NOMO-1 (cell line): Measurements from ENCODE around the gene ENKUR.
A peak's percentile ranks its signal among the peaks of the same experiment; 100 is the strongest.
"Not testable (repeated sequence)": the region's sequence is repeated elsewhere in the genome, so short reads cannot be mapped to it uniquely, and the experiment has no call there.

ENCODE experiments used
- DNase-seq, 2 experiments: peaks; one replicate each; lab custom pipeline; 2025; ENCODE audit not compliant: unreplicated experiment in 2 of 2; lab: John Stamatoyannopoulos, UW

Gene ENKUR

DNA sequence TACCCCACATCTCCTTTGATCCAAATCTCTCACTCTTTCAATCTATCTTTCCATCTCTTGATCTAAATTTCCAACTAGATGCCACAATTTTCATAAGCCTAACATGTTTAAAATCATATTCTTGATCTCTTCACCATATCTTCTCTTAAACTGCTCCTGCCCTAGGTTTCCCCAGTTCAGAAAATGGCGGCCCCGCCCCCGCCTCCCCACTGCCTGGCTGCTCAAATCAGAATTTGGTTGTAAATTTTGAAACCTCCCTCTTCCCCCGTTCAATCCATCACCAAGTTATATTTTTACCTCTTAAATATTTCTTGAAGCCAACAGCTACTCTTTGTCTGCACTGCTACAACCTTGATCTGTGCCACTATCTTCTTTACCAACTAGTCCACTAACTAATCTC, 36.3 kb downstream of the ENKUR start:
- no peak for DNase-seq

DNA sequence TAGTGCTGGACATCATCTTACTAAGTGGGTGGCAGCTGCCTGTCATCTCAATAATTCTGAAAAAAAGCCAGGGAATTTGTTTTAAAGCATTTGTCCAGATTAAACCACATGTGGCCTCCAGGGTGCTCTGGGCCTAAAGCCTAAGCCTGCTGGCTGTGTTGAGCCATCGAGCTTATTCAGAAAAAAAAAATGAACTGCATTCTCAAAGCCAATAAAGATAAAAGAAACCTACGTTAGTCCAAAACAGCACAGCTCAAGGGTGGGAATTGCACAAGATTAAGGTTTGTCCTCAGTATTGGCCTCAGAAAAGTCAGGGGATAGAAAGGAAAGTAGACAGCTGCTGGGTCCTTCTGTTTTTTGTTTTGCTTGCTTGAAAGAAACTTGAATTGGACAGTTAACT, 41.0 kb downstream of the ENKUR start:
- no peak for DNase-seq

GRCh38 chr10:24973163-24973562, 42.8 kb downstream of the ENKUR start:
- DNase-seq = no peak

GRCh38 chr10:24971374-24971773, 44.6 kb downstream of the ENKUR start:
- no peak for DNase-seq

DNA sequence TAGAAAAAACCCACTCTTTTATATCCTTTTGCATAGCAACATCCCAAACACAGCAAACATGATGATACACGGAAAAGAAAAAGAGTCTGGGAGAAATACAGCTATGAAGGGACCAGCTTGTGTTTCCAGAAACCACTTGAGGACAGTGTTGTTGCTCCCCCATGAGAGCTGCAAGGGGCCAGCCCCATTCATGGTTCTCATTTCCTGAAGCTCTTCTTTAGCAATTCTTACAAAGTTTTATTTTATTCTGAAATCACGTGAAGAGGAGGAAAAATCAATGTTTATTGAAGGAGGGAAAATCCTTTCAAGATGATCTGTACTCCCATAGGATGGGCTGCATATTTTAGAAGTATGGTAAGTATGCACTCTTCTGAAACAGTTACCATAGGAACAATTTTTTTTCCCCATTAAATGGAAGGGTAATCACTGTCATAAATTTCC, 46.1 kb downstream of the ENKUR start:
- no peak for DNase-seq

DNA sequence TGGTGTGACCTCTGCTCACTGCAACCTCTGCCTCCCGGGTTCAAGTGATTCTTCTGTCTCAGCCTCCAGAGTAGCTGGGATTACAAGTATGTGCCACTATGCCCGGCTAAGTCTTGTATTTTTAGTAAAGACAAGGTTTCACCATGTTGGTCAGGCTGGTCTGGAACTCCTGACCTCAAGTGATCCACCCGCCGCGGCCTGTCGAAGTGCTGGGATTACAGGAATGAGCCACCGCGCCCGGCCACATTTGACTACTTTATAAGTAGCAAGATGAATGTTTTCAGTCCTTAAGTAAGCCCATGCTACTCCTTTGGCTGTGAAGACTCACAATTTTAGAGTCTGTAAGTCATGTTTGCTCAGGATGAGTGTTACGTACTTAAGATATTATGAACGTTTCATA, 47.0 kb downstream of the ENKUR start:
- DNase-seq = not testable (repeated sequence)

DNA sequence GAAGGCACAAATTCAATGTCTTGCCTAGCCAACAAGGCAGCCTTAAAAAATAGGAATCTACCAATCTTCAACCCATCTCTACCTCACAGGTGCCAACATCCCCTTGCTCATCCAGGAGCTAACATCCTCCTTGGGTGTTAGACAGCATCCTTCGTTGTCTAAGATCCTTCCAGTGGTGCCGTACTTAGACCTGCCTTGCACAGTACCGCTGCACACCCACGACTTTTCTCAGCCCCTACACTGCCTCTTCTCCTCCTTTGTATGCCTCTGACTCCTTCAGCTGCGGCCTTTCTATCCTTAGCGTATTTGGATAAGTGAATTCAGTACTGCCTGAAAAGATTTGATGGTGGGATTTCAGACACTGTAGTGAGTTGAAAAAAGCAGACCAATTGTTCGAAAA, 47.6 kb downstream of the ENKUR start:
- no peak for DNase-seq

DNA sequence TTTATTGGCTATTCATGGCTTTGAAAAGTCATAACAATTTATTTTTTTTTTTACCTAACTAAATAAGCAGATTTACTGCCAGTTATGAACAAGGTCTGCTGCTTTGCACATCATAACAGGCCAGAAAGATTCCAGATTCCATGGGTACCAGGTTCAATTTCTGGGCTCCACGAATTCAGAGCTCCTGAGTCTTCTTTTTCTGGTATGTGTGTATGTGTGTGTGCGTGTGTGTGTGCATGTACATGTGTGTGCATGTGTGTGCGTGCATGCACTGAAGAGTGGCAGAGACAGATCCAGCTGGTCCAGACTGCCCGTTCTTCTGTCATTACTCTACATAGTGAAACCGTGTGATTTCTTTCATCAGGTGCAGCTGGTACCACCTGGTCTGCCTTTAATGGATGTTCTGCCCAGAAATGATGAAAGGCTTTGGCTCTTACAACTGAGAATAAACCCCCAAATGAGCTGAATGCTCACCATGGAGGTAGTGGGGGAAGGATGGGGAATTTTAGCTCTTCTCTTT, 48.9 kb downstream of the ENKUR start:
- no peak for DNase-seq

DNA sequence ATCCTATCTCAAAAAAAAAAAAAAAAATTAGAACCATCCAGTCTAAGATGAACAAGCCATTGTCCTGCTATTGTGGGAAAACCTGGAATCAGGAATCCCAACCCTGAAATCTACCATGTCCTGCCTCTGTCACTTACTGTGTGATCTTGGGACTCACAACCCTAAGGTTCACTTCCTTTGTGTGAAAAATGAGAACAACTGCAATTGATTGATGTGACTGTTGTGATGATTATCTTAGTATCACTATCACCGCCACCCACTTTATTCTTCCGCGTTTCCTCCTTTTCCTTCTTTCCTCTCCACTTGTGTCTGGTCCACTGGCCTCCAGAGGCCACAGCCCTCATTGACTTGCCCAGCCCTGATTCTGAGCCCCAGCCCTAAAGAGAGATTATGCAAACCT, 50.9 kb downstream of the ENKUR start:
- DNase-seq = no peak

DNA sequence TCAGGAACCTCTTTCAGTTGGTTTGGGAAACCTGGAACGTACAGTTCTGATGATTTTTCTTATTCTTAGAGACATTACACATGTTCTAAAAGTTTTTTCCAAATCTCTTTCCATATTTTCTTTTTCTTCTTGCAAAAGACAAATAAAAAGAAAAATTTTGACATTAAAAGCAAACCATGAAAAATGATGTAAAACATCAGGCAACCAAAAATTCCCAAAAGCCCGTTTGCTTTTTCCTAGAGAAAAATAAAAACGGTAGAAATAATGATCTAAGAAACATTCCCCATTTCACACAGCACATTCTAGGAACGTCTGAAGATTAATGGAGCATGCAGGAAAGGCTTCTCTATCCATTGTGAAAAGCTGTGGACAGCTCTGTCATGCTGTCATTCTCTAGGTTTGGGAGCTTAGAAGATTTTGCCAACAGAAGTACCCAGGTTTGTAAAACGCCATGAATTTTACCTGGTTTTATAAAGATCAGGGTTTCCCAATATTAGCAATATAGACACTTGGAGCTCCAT, 52.4 kb downstream of the ENKUR start:
- DNase-seq = no peak

DNA sequence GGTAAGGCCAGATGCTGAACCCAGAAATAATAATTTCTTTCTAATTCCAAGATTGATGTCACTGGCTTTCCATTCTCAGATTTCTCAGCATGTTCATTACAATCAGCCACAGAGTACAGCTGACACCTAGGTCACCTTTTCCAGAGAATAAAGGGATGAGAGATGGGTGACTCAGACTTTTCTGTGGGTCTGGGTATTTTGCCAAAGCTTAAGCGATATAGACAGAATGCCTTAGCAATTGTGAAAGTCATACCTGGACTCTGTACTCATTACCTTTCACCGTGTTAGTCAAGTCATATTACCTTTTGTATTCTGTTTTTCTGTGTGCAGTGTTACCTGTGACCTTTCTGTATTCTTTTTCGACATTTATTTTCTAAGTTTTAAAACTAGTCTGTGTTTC, 53.0 kb downstream of the ENKUR start:
- DNase-seq = no peak

DNA sequence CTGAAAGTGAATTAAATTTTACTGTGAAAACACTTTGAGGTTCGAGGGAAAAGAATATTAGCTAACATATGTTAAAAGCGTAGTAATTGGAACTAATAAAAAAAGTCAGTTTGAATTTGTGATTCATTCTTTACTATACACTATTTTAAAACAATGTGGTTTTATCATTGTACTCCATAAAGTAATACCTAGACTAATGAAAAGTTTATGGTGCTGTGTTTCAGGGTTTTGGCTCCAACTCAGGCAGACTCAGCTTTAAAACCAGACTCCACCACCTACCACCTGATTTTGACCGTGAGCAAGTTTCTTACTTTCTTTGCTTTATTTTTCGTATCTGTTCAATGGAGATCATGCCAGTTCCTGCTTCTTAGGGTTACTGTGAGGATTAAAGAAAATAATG, 54.4 kb downstream of the ENKUR start:
- DNase-seq = no peak

DNA sequence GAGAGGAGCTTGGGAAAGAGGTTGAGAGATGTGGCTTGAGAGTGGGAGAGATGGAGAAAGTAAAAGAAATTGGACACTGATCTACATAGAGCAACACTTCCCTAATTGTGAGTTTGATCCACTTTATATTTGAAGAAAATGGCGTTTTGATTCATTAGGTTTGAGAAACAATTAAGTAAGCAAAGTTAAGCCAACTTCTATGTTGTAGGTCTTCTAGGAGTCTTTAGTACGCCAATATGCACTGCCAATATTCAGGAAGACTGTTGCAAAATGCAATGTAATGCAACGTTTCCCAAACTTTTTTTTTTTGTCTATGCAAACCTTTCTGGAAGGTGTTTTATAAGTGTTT, 56.6 kb downstream of the ENKUR start:
- DNase-seq = no peak

GRCh38 chr10:24958721-24959381, 57.1 kb downstream of the ENKUR start:
- DNase-seq = no peak

- DNase-seq = no peak
Measured at GRCh38 chr10:24958091-24958720, 57.8 kb downstream of the ENKUR start.

- DNase-seq = not testable (repeated sequence)
Measured at GRCh38 chr10:24957624-24958051, 58.3 kb downstream of the ENKUR start.

DNA sequence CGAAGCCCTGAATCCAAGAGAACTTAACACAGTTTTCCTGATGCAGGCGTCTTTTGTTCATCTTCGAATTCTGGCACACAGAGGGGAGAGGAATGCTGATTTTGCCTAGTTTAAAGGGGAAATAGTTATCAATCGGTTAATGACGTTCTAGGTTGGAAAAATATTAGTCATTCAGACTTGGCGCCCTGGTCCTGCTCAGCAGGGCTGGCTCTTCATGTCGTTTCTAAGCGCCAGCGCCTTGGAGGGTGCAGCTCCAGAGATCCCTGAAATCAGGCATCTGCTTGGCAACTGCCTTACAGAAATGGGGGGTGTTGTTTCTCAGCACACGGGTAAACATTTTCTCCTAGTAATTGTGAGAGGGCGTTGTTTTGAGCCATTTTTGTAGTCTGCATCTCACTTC, 62.3 kb downstream of the ENKUR start:
- DNase-seq = no peak

- DNase-seq = peak in 1 of 2 experiments; percentile 6
Measured at GRCh38 chr10:24952707-24953645, 63.0 kb downstream of the ENKUR start.

DNA sequence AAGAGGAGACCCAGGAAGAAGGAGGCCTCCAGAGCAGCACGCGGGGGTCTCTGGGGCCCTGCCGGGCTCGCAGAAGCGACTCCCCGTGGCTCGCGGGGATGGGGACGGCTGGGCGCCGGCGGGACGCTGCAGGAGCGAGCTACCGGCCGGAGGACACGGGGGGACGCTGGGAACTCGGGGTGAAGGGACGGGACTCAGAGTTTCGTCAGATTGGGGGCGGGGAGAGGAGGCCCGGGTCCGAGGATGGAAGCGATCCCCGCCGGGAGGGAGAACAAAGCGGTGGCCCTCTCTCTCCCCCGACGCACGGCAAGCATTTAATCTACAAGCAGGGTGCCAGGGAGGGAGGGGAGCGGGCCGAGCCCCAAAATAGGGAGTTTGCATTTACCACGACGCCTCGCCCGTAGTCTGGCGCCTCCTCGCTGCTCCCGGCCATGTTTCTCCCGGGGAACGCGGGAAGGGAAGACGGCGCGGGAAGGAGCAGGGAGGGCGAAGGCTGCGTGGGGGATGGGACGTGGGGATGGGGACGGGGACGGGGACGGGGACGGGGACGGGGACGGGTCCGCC, 63.7 kb downstream of the ENKUR start, which contains the start of gene PRTFDC1:
TSS of gene PRTFDC1 (minus strand) at position 464 of the 564 bp plus-strand sequence. CDS start at position 433, 31 bp downstream.
- DNase-seq = peak; percentile 6 to 8
